Peyer's patch (tissue), 4 donors: ENCODE measurements around the gene ZNF516.

Experiments
- CTCF ChIP-seq, 6 experiments: fragments of 450-650 bp in 4 of 6; fragments of 200-600 bp in 2 of 6; sonication (generic) in 1 of 6; IDR thresholded peaks; one replicate each; pipeline ENCODE4 v1.5.1; 2017 to 2019; ENCODE audit warnings: antibody characterized with exemption in 6 of 6, mild to moderate bottlenecking in 3 of 6, moderate library complexity in 1 of 6
- POLR2A ChIP-seq, 2 donors: fragments of 450-650 bp; IDR thresholded peaks; one replicate each; pipeline ENCODE4 v1.5.1; 2017; ENCODE audit warnings: antibody characterized with exemption in 2 of 2, mild to moderate bottlenecking in 2 of 2, moderate library complexity in 2 of 2

GRCh38 chr18:76486038-76486437 lies 9.0 kb downstream of the ZNF516 start:
- no peak for TF ChIP-seq CTCF (IDR thresholded peaks at IDR 0.05)
- no peak for TF ChIP-seq POLR2A (IDR thresholded peaks at IDR 0.05)
